PC-3 (cell line): Measurements from ENCODE around the gene CDC42EP5.

Experiments used
- CTCF ChIP-seq: fragments of 300-600 bp; sonication (generic); conservative IDR thresholded peaks from 2 replicates; pipeline ENCODE4 v1.5.1; 2017; ENCODE audit warnings: antibody characterized with exemption, low read depth, mild to moderate bottlenecking, low read length
- EZH2phosphoT487 ChIP-seq: fragments of 300-600 bp; sonication (generic); IDR thresholded peaks from 2 replicates; pipeline ENCODE4 v1.6.1; 2018; ENCODE audit warnings: mild to moderate bottlenecking, antibody characterized with exemption, low read length, borderline replicate concordance

GRCh38 chr19:54518844-54519243, 45.7 kb upstream of the CDC42EP5 start:
- no peak for TF ChIP-seq EZH2phosphoT487
- TF ChIP-seq CTCF: no peak
